ENCODE measurements around the gene SSH2. TPM values are rescaled to one million over a fixed set of nuclear protein-coding genes. Genes with fewer than 3 reads are reported as not detected.

The SSH2 gene
- total RNA-seq, 1 experiment from 2014 or later, result 14.6 TPM

DNA sequence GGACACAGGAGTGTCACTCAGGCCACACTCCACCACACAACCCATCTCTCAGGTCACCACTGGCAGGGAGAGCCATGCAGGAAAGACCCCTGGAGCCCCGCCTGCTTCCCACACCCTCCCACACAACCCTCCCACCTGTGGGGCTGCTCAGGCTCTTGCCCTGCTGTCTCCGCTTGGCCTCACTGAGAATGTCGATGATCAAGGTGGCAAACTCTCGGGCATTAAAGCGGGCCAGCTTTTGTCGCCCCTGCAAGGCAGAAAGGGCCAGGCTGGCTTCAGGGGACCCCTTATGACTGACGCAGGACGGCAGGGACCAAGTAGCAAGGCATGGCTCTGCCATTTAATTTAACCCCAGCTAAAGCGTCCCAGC, 353.0 kb downstream of the SSH2 start:
- Histone ChIP-seq H3K18ac (ENCODE audit: insufficient read length, low read depth, low read length) (no peak overlapping the region), H3T11ph (ENCODE audit: low read length) (no peak overlapping the region), H2BK20ac (ENCODE audit: low read depth, low read length, poor library complexity, severe bottlenecking) (no peak overlapping the region), H3K4ac (ENCODE audit: low read depth, low read length) (no peak overlapping the region), H4K20me1 (ENCODE audit: control insufficient read depth, insufficient read depth, insufficient read length) (peaks cover 2% of the 10 kb centered on the region), H3K14ac (ENCODE audit: insufficient read depth, low read length) (no peak overlapping the region), H3K9ac (ENCODE audit: extremely low read depth, insufficient read length, low read length) (no peak overlapping the region), H3K23me2 (ENCODE audit: insufficient read length, low read depth, low read length, poor library complexity, severe bottlenecking) (peaks cover 2% of the 10 kb centered on the region), H3K27ac (ENCODE audit: insufficient read length, low read depth, low read length) (no peak overlapping the region), H2AFZ (ENCODE audit: low read length) (no peak overlapping the region), H3K4me1 (ENCODE audit: insufficient read depth, low read length) (no peaks in the 10 kb centered on the region), H3K9me3 (ENCODE audit: control insufficient read depth, low read depth, low read length) (no peaks in the 10 kb centered on the region), H3K27me3 (ENCODE audit: insufficient read depth, low read length) (no peaks in the 10 kb centered on the region), H2BK120ac (ENCODE audit: low read depth, low read length, poor library complexity, severe bottlenecking) (no peak overlapping the region), H2BK15ac (ENCODE audit: low read depth, low read length) (no peak overlapping the region), H2AK5ac (ENCODE audit: insufficient read length, low read length) (no peak overlapping the region), H3K79me2 (ENCODE audit: insufficient read depth, low read length) (no peaks in the 10 kb centered on the region), H3K23ac (ENCODE audit: insufficient read length, low read depth, low read length) (no peak overlapping the region), H4K91ac (ENCODE audit: insufficient read length, low read depth, low read length) (no peak overlapping the region), H2BK12ac (ENCODE audit: insufficient read length, low read depth, low read length) (no peak overlapping the region), H4K5ac (ENCODE audit: insufficient read length, low read depth, low read length) (no peak overlapping the region), H2BK5ac (ENCODE audit: insufficient read length, low read length) (no peak overlapping the region), H4K8ac (replicated peaks; ENCODE audit: insufficient read length, low read depth, low read length) (no peak overlapping the region), H3K56ac (ENCODE audit: insufficient read length, low read depth, low read length) (no peak overlapping the region), H3K79me1 (ENCODE audit: insufficient read depth, low read depth, low read length, poor library complexity, severe bottlenecking) (no peaks in the 10 kb centered on the region), H3K4me2 (ENCODE audit: insufficient read depth, insufficient read length, low read length) (no peak overlapping the region)
- peaks cover 2 to 13% of the 10 kb centered on the region in 2 experiments for H3K4me1 Mint-ChIP-seq
- no peaks in the 10 kb centered on the region for H3K9me3 Mint-ChIP-seq
- TF ChIP-seq, protein P1, sequence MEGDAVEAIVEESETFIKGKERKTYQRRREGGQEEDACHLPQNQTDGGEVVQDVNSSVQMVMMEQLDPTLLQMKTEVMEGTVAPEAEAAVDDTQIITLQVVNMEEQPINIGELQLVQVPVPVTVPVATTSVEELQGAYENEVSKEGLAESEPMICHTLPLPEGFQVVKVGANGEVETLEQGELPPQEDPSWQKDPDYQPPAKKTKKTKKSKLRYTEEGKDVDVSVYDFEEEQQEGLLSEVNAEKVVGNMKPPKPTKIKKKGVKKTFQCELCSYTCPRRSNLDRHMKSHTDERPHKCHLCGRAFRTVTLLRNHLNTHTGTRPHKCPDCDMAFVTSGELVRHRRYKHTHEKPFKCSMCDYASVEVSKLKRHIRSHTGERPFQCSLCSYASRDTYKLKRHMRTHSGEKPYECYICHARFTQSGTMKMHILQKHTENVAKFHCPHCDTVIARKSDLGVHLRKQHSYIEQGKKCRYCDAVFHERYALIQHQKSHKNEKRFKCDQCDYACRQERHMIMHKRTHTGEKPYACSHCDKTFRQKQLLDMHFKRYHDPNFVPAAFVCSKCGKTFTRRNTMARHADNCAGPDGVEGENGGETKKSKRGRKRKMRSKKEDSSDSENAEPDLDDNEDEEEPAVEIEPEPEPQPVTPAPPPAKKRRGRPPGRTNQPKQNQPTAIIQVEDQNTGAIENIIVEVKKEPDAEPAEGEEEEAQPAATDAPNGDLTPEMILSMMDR (conservative IDR thresholded peaks at IDR 0.05), result no peak
- peaks cover under 1% of the 10 kb centered on the region; the same call in 1 of the 2 replicates for H3K27me3 Mint-ChIP-seq (ENCODE audit: low read depth)
- H3K4me3 Mint-ChIP-seq, result no peak overlapping the region
- WGBS (ENCODE audit: extremely low coverage, insufficient read length, low lambda C conversion rate), result no CpG with 5 or more reads among the region's 9 CpGs
- H3K27ac Mint-ChIP-seq, result no peak overlapping the region
- peaks cover 19 to 64% (median 50%) of the 10 kb centered on the region in 3 experiments for H3K36me3 Mint-ChIP-seq (ENCODE audit: insufficient read depth in 1 of 3, low read depth in 3 of 3)
- DNase-seq, result no peak

Measured in H9 (cell line).